PC-9 (cell line): ENCODE measurements around the gene ABCA8. TPM values are rescaled to one million over a fixed set of nuclear protein-coding genes. Genes with fewer than 3 reads are reported as not detected.
"Not testable (repeated sequence)": the region's sequence is repeated elsewhere in the genome, so short reads cannot be mapped to it uniquely, and the experiment has no call there.

ENCODE experiments used
- BruUV-seq: library from RNA; stranded (reverse); fragments of 400-500 nt; replicated peaks from 2 replicates; lab custom pipeline; 2021; lab: Mats Ljungman, UMichigan
- CTCF ChIA-PET: fragments of 300-600 bp; sonication (Branson Sonifier 250); formaldehyde crosslinking; loops from one replicate; lab custom pipeline; 2022; ENCODE audit warnings: antibody characterized with exemption; lab: Charles Lee
- POLR2A ChIA-PET: fragments of 300-600 bp; sonication (Branson Sonifier 250); formaldehyde crosslinking; loops from one replicate; lab custom pipeline; 2022; ENCODE audit warnings: antibody characterized with exemption; ENCODE audit not compliant: unreplicated experiment; lab: Charles Lee
- DNase-seq, 2 experiments: peaks; one replicate each; pipeline versions ENCODE4 v3.0.0 to v3.0.0-alpha.2; 2015 to 2022; ENCODE audit warnings: mixed read lengths in 1 of 2
- H2AFZ ChIP-seq: fragments of 200-600 bp; sonication (generic); 2 replicates; pipeline ENCODE4 v1.8.1; 2017; ENCODE audit warnings: antibody characterized with exemption
- H3F3A ChIP-seq: fragments of 200-600 bp; sonication (generic); 2 replicates; pipeline ENCODE4 v1.8.1; 2017; ENCODE audit warnings: antibody characterized with exemption, mild to moderate bottlenecking, low read depth; ENCODE audit not compliant: insufficient read depth
- H3K27ac ChIP-seq: fragments of 200-600 bp; sonication (generic); 2 replicates; pipeline ENCODE4 v1.6.1; 2016; ENCODE audit warnings: mixed run types
- H3K27me3 ChIP-seq: fragments of 200-600 bp; sonication (generic); 2 replicates; pipeline ENCODE4 v1.6.1; 2016; ENCODE audit warnings: low read depth, mixed run types; ENCODE audit not compliant: insufficient read depth
- H3K36me3 ChIP-seq: fragments of 200-600 bp; sonication (generic); 2 replicates; pipeline ENCODE4 v1.6.1; 2016; ENCODE audit warnings: low read depth, mixed run types
- H3K4me1 ChIP-seq: fragments of 200-600 bp; sonication (generic); replicated peaks from 2 replicates; pipeline ENCODE4 v1.6.1; 2016; ENCODE audit warnings: mixed run types; ENCODE audit not compliant: insufficient read depth
- H3K4me2 ChIP-seq: fragments of 200-600 bp; sonication (generic); 2 replicates; pipeline ENCODE4 v1.6.1; 2017; ENCODE audit warnings: mixed run types
- H3K4me3 ChIP-seq: fragments of 200-600 bp; sonication (generic); 2 replicates; pipeline ENCODE4 v1.6.1; 2016; ENCODE audit warnings: mixed run types
- H3K79me2 ChIP-seq: fragments of 200-600 bp; sonication (generic); 2 replicates; pipeline ENCODE4 v1.6.1; 2017; ENCODE audit warnings: low read depth, mixed run types
- H3K9me2 ChIP-seq: fragments of 200-600 bp; sonication (generic); 2 replicates; pipeline ENCODE4 v1.8.1; 2017; ENCODE audit warnings: mild to moderate bottlenecking; ENCODE audit not compliant: insufficient read depth
- H3K9me3 ChIP-seq: fragments of 200-600 bp; sonication (generic); 2 replicates; pipeline ENCODE4 v1.8.1; 2016; ENCODE audit warnings: low read depth; ENCODE audit not compliant: insufficient read depth
- H4K20me1 ChIP-seq: fragments of 200-600 bp; sonication (generic); 2 replicates; pipeline ENCODE4 v1.8.1; 2017; ENCODE audit not compliant: insufficient read depth
- CTCF ChIP-seq: fragments of 200-600 bp; sonication (generic); conservative IDR thresholded peaks from 2 replicates; pipeline ENCODE4 v1.6.1; 2017; ENCODE audit warnings: mixed run types, antibody characterized with exemption, mild to moderate bottlenecking, moderate library complexity
- EZH2 ChIP-seq: fragments of 200-600 bp; sonication (generic); IDR thresholded peaks from 2 replicates; pipeline ENCODE4 v1.8.0; 2017; ENCODE audit warnings: antibody characterized with exemption, low read depth
- intact Hi-C: fragments of 100-400 bp; cut with micrococcal nuclease; formaldehyde crosslinking; loops from one replicate; pipeline ENCODE4 v1.10.0; 2022; ENCODE audit not compliant: unreplicated experiment
- total RNA-seq: library from RNA; stranded (reverse); gene quantifications from 2 replicates; pipeline ENCODE4 v1.2.3, GENCODE V29; 2021

The ABCA8 gene
- total RNA-seq, 1 experiment from 2014 or later = not detected

GRCh38 chr17:68954146-68954896 lies 871 bp downstream of the ABCA8 start:
- ChIA-PET CTCF (no interaction called here), POLR2A (no interaction called here)
- no TSS peak for BruUV-seq
- no peak for TF ChIP-seq CTCF
- no peak for TF ChIP-seq EZH2
- intact Hi-C loops = no loop called here
- Histone ChIP-seq H3K79me2 (no peaks in the 10 kb centered on the region), H3K4me1 (no peaks in the 10 kb centered on the region), H3K9me3 (0 out of 2 replicates have a peak, but pooled peaks cover 3% of the 10 kb centered on the region), H3K36me3 (no peaks in the 10 kb centered on the region), H3F3A (no peaks in the 10 kb centered on the region), H3K4me2 (no peak overlapping the region), H3K4me3 (no peak overlapping the region), H2AFZ (no peak overlapping the region), H4K20me1 (no peaks in the 10 kb centered on the region), H3K27ac (no peak overlapping the region), H3K27me3 (no peaks in the 10 kb centered on the region), H3K9me2 (no peaks in the 10 kb centered on the region)
- DNase-seq = no peak

DNA sequence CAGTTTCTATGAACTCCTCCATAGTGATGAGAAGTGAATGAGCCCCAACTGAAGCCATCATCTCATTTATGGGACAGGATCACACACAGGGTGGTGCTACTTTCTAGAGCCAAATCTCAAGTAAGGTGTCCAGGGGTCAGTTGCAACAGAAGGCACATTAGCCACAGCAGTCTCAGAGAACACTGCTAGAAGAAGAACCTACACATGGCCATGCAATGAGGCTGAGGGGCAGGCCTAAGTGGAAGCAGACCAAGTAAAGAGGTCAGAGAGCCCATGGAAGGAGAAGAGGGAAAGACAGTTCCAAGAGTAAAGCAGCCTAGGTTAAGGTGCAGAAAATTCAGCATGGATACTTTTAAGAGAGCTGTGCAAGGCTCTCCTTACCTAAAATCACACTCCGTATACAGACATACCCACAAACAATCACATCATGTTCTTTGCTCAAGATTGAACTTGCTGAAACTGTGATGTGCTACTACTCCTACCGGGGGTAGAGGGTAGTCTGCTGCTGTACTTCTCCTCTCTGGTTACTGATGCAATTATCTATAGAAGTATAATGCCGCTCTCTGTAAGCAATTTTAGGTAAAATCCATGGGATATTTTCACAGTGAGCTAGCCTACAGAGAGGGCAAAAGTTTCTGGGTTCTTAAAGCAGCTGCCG lies 1.7 kb downstream of the ABCA8 start:
- no peak overlapping the region for H3K4me3 ChIP-seq
- no TSS peak for BruUV-seq
- TF ChIP-seq EZH2 = no peak
- TF ChIP-seq CTCF = no peak
- no peaks in the 10 kb centered on the region for H3K9me2 ChIP-seq
- ChIA-PET POLR2A (no interaction called here), CTCF (no interaction called here)
- no peaks in the 10 kb centered on the region for H3F3A ChIP-seq
- H3K27ac ChIP-seq = no peak overlapping the region
- H3K27me3 ChIP-seq = no peaks in the 10 kb centered on the region
- H3K9me3 ChIP-seq = 0 out of 2 replicates have a peak, but pooled peaks cover 3% of the 10 kb centered on the region
- no peak overlapping the region for H3K4me2 ChIP-seq
- no peak overlapping the region for H2AFZ ChIP-seq
- no peaks in the 10 kb centered on the region for H3K4me1 ChIP-seq
- DNase-seq = no peak
- H4K20me1 ChIP-seq = no peaks in the 10 kb centered on the region
- no peaks in the 10 kb centered on the region for H3K36me3 ChIP-seq
- H3K79me2 ChIP-seq = no peaks in the 10 kb centered on the region
- intact Hi-C loops = no loop called here

DNA sequence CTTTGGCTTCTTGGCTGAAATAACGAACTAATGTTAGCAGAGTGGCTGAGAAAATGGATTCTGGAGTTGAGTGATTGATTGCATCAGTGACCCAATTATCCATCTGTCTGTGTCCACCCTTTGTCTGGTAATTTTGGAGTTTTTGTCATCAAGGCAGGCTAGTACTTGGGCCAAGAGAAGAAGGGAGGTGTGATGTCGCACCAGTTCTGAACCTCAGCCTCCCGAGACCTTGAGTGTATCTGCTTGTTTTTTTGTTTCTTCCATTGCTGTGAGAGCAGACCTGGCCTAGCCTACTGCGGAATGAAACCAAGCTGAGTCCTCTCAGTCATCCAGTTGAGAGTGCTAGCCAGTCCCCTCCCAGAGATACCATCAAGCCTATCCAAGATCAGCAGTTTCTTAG lies 4.5 kb downstream of the ABCA8 start:
- no peaks in the 10 kb centered on the region for H3K36me3 ChIP-seq
- no TSS peak for BruUV-seq
- no peaks in the 10 kb centered on the region for H3K4me1 ChIP-seq
- H3K4me3 ChIP-seq = no peak overlapping the region
- intact Hi-C loops = no loop called here
- TF ChIP-seq CTCF (no peak), EZH2 (no peak)
- no peaks in the 10 kb centered on the region for H3K27me3 ChIP-seq
- H4K20me1 ChIP-seq = no peaks in the 10 kb centered on the region
- POLR2A ChIA-PET = no interaction called here
- no peak for DNase-seq
- no peaks in the 10 kb centered on the region for H3F3A ChIP-seq
- H3K4me2 ChIP-seq = no peak overlapping the region
- no peaks in the 10 kb centered on the region for H3K9me2 ChIP-seq
- H2AFZ ChIP-seq = no peak overlapping the region
- H3K79me2 ChIP-seq = no peaks in the 10 kb centered on the region
- CTCF ChIA-PET = no interaction called here
- H3K27ac ChIP-seq = no peak overlapping the region
- H3K9me3 ChIP-seq = 0 out of 2 replicates have a peak, but pooled peaks cover 3% of the 10 kb centered on the region

- H3K79me2 ChIP-seq, intact Hi-C loops, H3K4me2 ChIP-seq, H3F3A ChIP-seq, DNase-seq, BruUV-seq, CTCF ChIA-PET, H3K9me3 ChIP-seq, H3K4me3 ChIP-seq, POLR2A ChIA-PET, H4K20me1 ChIP-seq, H2AFZ ChIP-seq, H3K27me3 ChIP-seq, H3K9me2 ChIP-seq, H3K36me3 ChIP-seq, H3K27ac ChIP-seq, H3K4me1 ChIP-seq: not testable (repeated sequence)
Observed at GRCh38 chr17:68947868-68948267, 7.3 kb downstream of the ABCA8 start.
